H1 (cell line): Measurements from ENCODE around the gene GCK. TPM values are rescaled to one million over a fixed set of nuclear protein-coding genes. Genes with fewer than 3 reads are reported as not detected.

Source experiments
- CTCF ChIA-PET: fragments of 300-600 bp; sonication (Branson Sonifier 250); formaldehyde crosslinking; loops from one replicate; lab custom pipeline; 2021; ENCODE audit not compliant: partially characterized antibody; lab: Charles Lee
- POLR2A ChIA-PET: fragments of 300-600 bp; sonication (Branson Sonifier 250); formaldehyde crosslinking; loops from one replicate; lab custom pipeline; 2021; ENCODE audit warnings: inconsistent platforms; ENCODE audit not compliant: partially characterized antibody; lab: Charles Lee
- DNase-seq, 2 experiments: peaks; one replicate each; pipeline versions ENCODE4 v3.0.0 to v3.0.0-alpha.2; 2010 to 2022; ENCODE audit warnings: low spot score in 2 of 2, low read depth in 1 of 2, mixed read lengths in 1 of 2
- FAIRE-seq: peaks from 2 replicates; lab custom pipeline; 2011; peaks lifted over from hg19 to GRCh38; lab: Jason Lieb, UNC
- H2AFZ ChIP-seq: 2 replicates; pipeline ENCODE4 v1.8.1; 2012; ENCODE audit warnings: low read length, inconsistent platforms
- H2AK5ac ChIP-seq: 2 replicates; pipeline ENCODE4 v1.6.1; 2013; ENCODE audit warnings: low read depth, low read length
- H2BK120ac ChIP-seq: replicated peaks from 2 replicates; pipeline ENCODE3; 2013; ENCODE audit warnings: low read depth, low read length, inconsistent platforms
- H2BK12ac ChIP-seq: 2 replicates; pipeline ENCODE4 v1.6.1; 2013; ENCODE audit warnings: low read depth, low read length
- H2BK15ac ChIP-seq: 2 replicates; pipeline ENCODE4 v1.6.1; 2013; ENCODE audit warnings: low read length
- H2BK20ac ChIP-seq: 2 replicates; pipeline ENCODE4 v1.6.1; 2013; ENCODE audit warnings: low read length
- H2BK5ac ChIP-seq: 2 replicates; pipeline ENCODE4 v1.6.1; 2013; ENCODE audit warnings: low read depth, low read length
- H3K14ac ChIP-seq: 2 replicates; pipeline ENCODE4 v1.6.1; 2013; ENCODE audit warnings: inconsistent platforms; ENCODE audit not compliant: insufficient read length
- H3K18ac ChIP-seq: 2 replicates; pipeline ENCODE4 v1.6.1; 2013; ENCODE audit warnings: low read length; ENCODE audit errors: extremely low read depth
- H3K23ac ChIP-seq: 2 replicates; pipeline ENCODE4 v1.6.1; 2013; ENCODE audit warnings: inconsistent platforms; ENCODE audit not compliant: insufficient read length
- H3K23me2 ChIP-seq: 2 replicates; pipeline ENCODE4 v1.6.1; 2013; ENCODE audit warnings: low read depth, low read length
- H3K27ac ChIP-seq: 2 replicates; pipeline ENCODE4 v1.6.1; 2011; ENCODE audit warnings: low read depth, low read length, inconsistent platforms
- H3K27me3 ChIP-seq, 4 experiments: replicated peaks in 1 of 4; 1 replicate in 1 of 4; 2 replicates in 3 of 4; pipeline versions ENCODE4 v1.6.1 to v1.8.1; 2011 to 2013; ENCODE audit warnings: low read length in 3 of 4, mild to moderate bottlenecking in 3 of 4, inconsistent platforms in 2 of 4, mixed read lengths in 2 of 4, moderate library complexity in 1 of 4; ENCODE audit not compliant: control insufficient read depth in 3 of 4, insufficient read depth in 3 of 4; ENCODE audit errors: extremely low read depth in 1 of 4
- H3K36me3 ChIP-seq, 4 experiments: 2 replicates each; pipeline versions ENCODE4 v1.6.1 to v1.8.1; 2011 to 2013; ENCODE audit warnings: mild to moderate bottlenecking in 4 of 4, low read length in 3 of 4, moderate library complexity in 2 of 4, control low read depth in 1 of 4, inconsistent platforms in 1 of 4; ENCODE audit not compliant: insufficient read depth in 4 of 4, control insufficient read depth in 2 of 4
- H3K4ac ChIP-seq: replicated peaks from 2 replicates; pipeline ENCODE3; 2013; ENCODE audit warnings: low read length, low read depth, mixed read lengths, inconsistent platforms; ENCODE audit not compliant: insufficient read length
- H3K4me1 ChIP-seq, 4 experiments: replicated peaks in 1 of 4; 1 replicate in 1 of 4; 2 replicates in 3 of 4; pipeline versions ENCODE4 v1.6.1 to v1.8.1; 2011 to 2013; ENCODE audit warnings: low read length in 3 of 4, inconsistent platforms in 2 of 4, mixed read lengths in 1 of 4; ENCODE audit not compliant: insufficient read depth in 4 of 4, control insufficient read depth in 3 of 4
- H3K4me2 ChIP-seq, 2 experiments: 2 replicates each; pipeline versions ENCODE4 v1.6.1 to v1.8.1; 2011 to 2013; ENCODE audit warnings: low read depth in 2 of 2, low read length in 2 of 2, control low read depth in 1 of 2, inconsistent platforms in 1 of 2, mild to moderate bottlenecking in 1 of 2; ENCODE audit not compliant: insufficient read depth in 1 of 2
- H3K4me3 ChIP-seq, 4 experiments: fragments of 200-600, 300-600 bp in 1 of 4; sonication (generic), shearing (Covaris generic), sonication (Bioruptor Twin) in 1 of 4; 2 replicates each; pipeline versions ENCODE4 v1.5.1 to v1.8.1; 2011 to 2016; ENCODE audit warnings: low read length in 4 of 4, low read depth in 3 of 4, control low read depth in 2 of 4, inconsistent platforms in 2 of 4, mild to moderate bottlenecking in 2 of 4, mixed read lengths in 1 of 4, moderate library complexity in 1 of 4; ENCODE audit not compliant: insufficient read depth in 2 of 4; ENCODE audit errors: extremely low read depth in 1 of 4
- H3K56ac ChIP-seq: replicated peaks from 2 replicates; pipeline ENCODE3; 2013; ENCODE audit warnings: low read depth, mild to moderate bottlenecking, mixed read lengths, low read length, inconsistent platforms; ENCODE audit not compliant: insufficient read length
- H3K79me1 ChIP-seq: 2 replicates; pipeline ENCODE4 v1.6.1; 2013; ENCODE audit warnings: low read depth, low read length, control low read depth
- H3K79me2 ChIP-seq, 2 experiments: 2 replicates each; pipeline versions ENCODE4 v1.6.1 to v1.8.1; 2012 to 2013; ENCODE audit warnings: low read length in 2 of 2, mild to moderate bottlenecking in 2 of 2, inconsistent platforms in 1 of 2; ENCODE audit not compliant: insufficient read depth in 2 of 2, control insufficient read depth in 1 of 2
- H3K9ac ChIP-seq, 4 experiments: replicated peaks in 1 of 4; 1 replicate in 1 of 4; 2 replicates in 3 of 4; pipeline versions ENCODE4 v1.6.1 to v1.8.1; 2011 to 2013; ENCODE audit warnings: low read depth in 3 of 4, low read length in 3 of 4, control low read depth in 2 of 4, mild to moderate bottlenecking in 2 of 4, moderate library complexity in 2 of 4, inconsistent platforms in 1 of 4; ENCODE audit errors: extremely low read depth in 1 of 4
- H3K9me3 ChIP-seq, 2 experiments: 2 replicates each; pipeline versions ENCODE4 v1.6.1 to v1.8.1; 2012 to 2013; ENCODE audit warnings: mild to moderate bottlenecking in 2 of 2, moderate library complexity in 2 of 2, control low read depth in 1 of 2, inconsistent platforms in 1 of 2, low read depth in 1 of 2, low read length in 1 of 2, mixed read lengths in 1 of 2; ENCODE audit not compliant: insufficient read depth in 2 of 2
- H4K20me1 ChIP-seq, 2 experiments: replicated peaks in 1 of 2; 2 replicates each; pipeline versions ENCODE3 to v1.8.1; 2011 to 2013; ENCODE audit warnings: inconsistent platforms in 2 of 2, low read length in 2 of 2, mild to moderate bottlenecking in 1 of 2; ENCODE audit not compliant: insufficient read depth in 2 of 2, control insufficient read depth in 1 of 2
- H4K5ac ChIP-seq: 2 replicates; pipeline ENCODE4 v1.6.1; 2013; ENCODE audit warnings: low read length, low read depth, mixed read lengths, inconsistent platforms; ENCODE audit not compliant: insufficient read length
- H4K8ac ChIP-seq: 2 replicates; pipeline ENCODE4 v1.8.0; 2013; ENCODE audit warnings: mild to moderate bottlenecking, moderate library complexity, low read length, inconsistent platforms; ENCODE audit not compliant: insufficient read depth; ENCODE audit errors: extremely low read depth
- H4K91ac ChIP-seq: replicated peaks from 2 replicates; pipeline ENCODE3; 2013; ENCODE audit warnings: low read length, mixed read lengths, inconsistent platforms; ENCODE audit not compliant: insufficient read length
- ASH2L ChIP-seq: fragments of 200-600, 300-600 bp; sonication (generic); IDR thresholded peaks from one replicate; pipeline ENCODE4 v1.7.1; 2017; ENCODE audit warnings: low read length
- ATF3 ChIP-seq: IDR thresholded peaks from 2 replicates; pipeline ENCODE4 v1.6.1; 2011; ENCODE audit warnings: low read depth, mild to moderate bottlenecking, low read length; ENCODE audit not compliant: insufficient read depth
- BRCA1 ChIP-seq: IDR thresholded peaks from 2 replicates; pipeline ENCODE4 v1.6.1; 2012; ENCODE audit warnings: low read depth, low read length, improper control_type of control experiment
- CEBPB ChIP-seq: IDR thresholded peaks from 2 replicates; pipeline ENCODE4 v1.6.1; 2012; ENCODE audit warnings: low read depth, low read length
- KDM1A ChIP-seq: fragments of 200-600, 300-600 bp; sonication (generic); IDR thresholded peaks from 2 replicates; pipeline ENCODE4 v1.7.1; 2016; ENCODE audit warnings: mild to moderate bottlenecking, low read length, borderline replicate concordance
- KDM4A ChIP-seq: IDR thresholded peaks from one replicate; pipeline ENCODE4 v1.7.1; 2012; ENCODE audit warnings: low read depth, mild to moderate bottlenecking, moderate library complexity, low read length, inconsistent platforms; ENCODE audit not compliant: severe bottlenecking
- NANOG ChIP-seq: IDR thresholded peaks from 2 replicates; pipeline ENCODE4 v1.6.1; 2011; ENCODE audit warnings: low read length, low read depth, mild to moderate bottlenecking, inconsistent platforms; ENCODE audit not compliant: insufficient read depth, poor library complexity, severe bottlenecking
- NRF1 ChIP-seq: IDR thresholded peaks from 2 replicates; pipeline ENCODE4 v1.6.1; 2011; ENCODE audit warnings: mild to moderate bottlenecking, low read depth, low read length, improper control_type of control experiment
- TAF1 ChIP-seq: IDR thresholded peaks from 2 replicates; pipeline ENCODE4 v1.6.1; 2011; ENCODE audit warnings: mild to moderate bottlenecking, low read depth, low read length
- YY1 ChIP-seq: IDR thresholded peaks from 2 replicates; pipeline ENCODE4 v1.6.1; 2011; ENCODE audit warnings: low read depth, mild to moderate bottlenecking, low read length
- WGBS, 2 experiments: shearing (Covaris generic) in 1 of 2; methylation state at CpG; one replicate each; pipeline versions ENCODE4 v1.1.6 to v1.1.7; 2013 to 2015; ENCODE audit warnings: low lambda C conversion rate in 2 of 2, mixed read lengths in 2 of 2, inconsistent platforms in 1 of 2, low coverage in 1 of 2, missing lambda C conversion rate in 1 of 2; ENCODE audit not compliant: insufficient replicate concordance in 2 of 2, insufficient coverage in 1 of 2, insufficient read length in 1 of 2; ENCODE audit errors: extremely low coverage in 1 of 2, missing lambda C conversion rate in 1 of 2; 5-methylcytosine and 5-hydroxymethylcytosine counted together
- polyA plus RNA-seq, 7 experiments: library from polyadenylated mRNA; depleted of rRNA in 3 of 7; stranded (reverse) in 5 of 7; unstranded in 2 of 7; fragments of >200 nt in 5 of 7; fragments of 200-250 nt in 2 of 7; gene quantifications; 1 replicate in 5 of 7; 2 replicates in 1 of 7; 4 replicates in 1 of 7; pipeline versions ENCODE4 v1.2.1 to v1.2.3, GENCODE V29; 2011 to 2013; ENCODE audit warnings: missing spikeins in 2 of 7, mixed read lengths in 2 of 7
- total RNA-seq: library from RNA; stranded (reverse); fragmentation: NEBNext Ultra II Directional; extraction: Animal tissue kit (Norgen Biotek cat#: 25700); gene quantifications from 2 replicates; pipeline ENCODE4 v1.2.1, GENCODE V29; 2021

The GCK gene
- total and polyA plus RNA-seq, 2 of the 8 experiments (the other 6 are each of a cell fraction or from before 2014, with no cell fraction given): 2.4 to 4.9 TPM

- ChIA-PET POLR2A (interaction anchor here (1.0 to 2.0 kb wide), 6 partner anchors 10 to 111 kb away, joined by 3 to 13 read pairs (median 6); partner anchors contain the start of gene POLD2), CTCF (interaction anchor here (0.8 to 1.4 kb wide), 4 partner anchors 24 to 116 kb away, joined by 3 to 5 read pairs (median 4); no protein-coding TSS in a partner anchor)
- TF ChIP-seq CEBPB (peak; percentile 50; the same call in 1 of the 2 replicates), NANOG (no peak), ASH2L (peak; percentile 74), KDM1A (no peak), BRCA1 (no peak), YY1 (no peak), ATF3 (no peak), KDM4A (peak; percentile 20), NRF1 (no peak), TAF1 (no peak)
These were observed 84.1 kb downstream of the GCK start for GRCh38 chr7:44104860-44105771.

More at GRCh38 chr7:44104860-44105771, 84.1 kb downstream of the GCK start:
- Histone ChIP-seq H2BK12ac (no peak overlapping the region), H3K79me1 (peaks cover 4% of the 10 kb centered on the region; the same call in 1 of the 2 replicates), H3K27me3 (peaks cover 0 to 29% (median 16%) of the 10 kb centered on the region in 4 experiments; a peak in 6 of 7 replicates), H4K8ac (no peak overlapping the region), H3K27ac (no peak overlapping the region), H3K9ac (peak overlapping the region in 1 of 4 experiments; percentile 29; a peak in 2 of 7 replicates), H4K5ac (no peak overlapping the region), H3K36me3 (no peaks in the 10 kb centered on the region; a peak in 2 of 8 replicates), H3K23ac (no peak overlapping the region), H3K18ac (no peak overlapping the region), H3K9me3 (no peaks in the 10 kb centered on the region), H2BK120ac (no peak overlapping the region), H3K79me2 (no peaks in the 10 kb centered on the region; a peak in 1 of 4 replicates), H2AFZ (no peak overlapping the region), H4K20me1 (peaks cover 2 to 3% of the 10 kb centered on the region in 2 experiments), H2BK15ac (peak overlapping the region; percentile 36; the same call in 1 of the 2 replicates), H3K4me3 (peak overlapping the region; percentile 52 to 87 (median 64)), H2BK20ac (0 out of 2 replicates have a peak overlapping the region, but pooled peaks have one; percentile 52), H2BK5ac (peak overlapping the region; percentile 35; the same call in 1 of the 2 replicates), H3K23me2 (peaks cover 15% of the 10 kb centered on the region), H2AK5ac (no peak overlapping the region), H3K4me2 (peak overlapping the region; percentile 84 to 98), H3K4me1 (peaks cover 0 to 12% (median 9%) of the 10 kb centered on the region in 4 experiments; a peak in 6 of 7 replicates), H4K91ac (no peak overlapping the region), H3K56ac (no peak overlapping the region), H3K4ac (no peak overlapping the region), H3K14ac (no peak overlapping the region)
- peak in 1 of 2 experiments; percentile 67 for DNase-seq
- no peak for FAIRE-seq
- 20% methylated on average over 23 of the region's 28 CpGs; no CpG with 5 or more reads in 1 of the 2 experiments for WGBS, 2 experiments
